Measurements from ENCODE around the gene CHPT1.

DNA sequence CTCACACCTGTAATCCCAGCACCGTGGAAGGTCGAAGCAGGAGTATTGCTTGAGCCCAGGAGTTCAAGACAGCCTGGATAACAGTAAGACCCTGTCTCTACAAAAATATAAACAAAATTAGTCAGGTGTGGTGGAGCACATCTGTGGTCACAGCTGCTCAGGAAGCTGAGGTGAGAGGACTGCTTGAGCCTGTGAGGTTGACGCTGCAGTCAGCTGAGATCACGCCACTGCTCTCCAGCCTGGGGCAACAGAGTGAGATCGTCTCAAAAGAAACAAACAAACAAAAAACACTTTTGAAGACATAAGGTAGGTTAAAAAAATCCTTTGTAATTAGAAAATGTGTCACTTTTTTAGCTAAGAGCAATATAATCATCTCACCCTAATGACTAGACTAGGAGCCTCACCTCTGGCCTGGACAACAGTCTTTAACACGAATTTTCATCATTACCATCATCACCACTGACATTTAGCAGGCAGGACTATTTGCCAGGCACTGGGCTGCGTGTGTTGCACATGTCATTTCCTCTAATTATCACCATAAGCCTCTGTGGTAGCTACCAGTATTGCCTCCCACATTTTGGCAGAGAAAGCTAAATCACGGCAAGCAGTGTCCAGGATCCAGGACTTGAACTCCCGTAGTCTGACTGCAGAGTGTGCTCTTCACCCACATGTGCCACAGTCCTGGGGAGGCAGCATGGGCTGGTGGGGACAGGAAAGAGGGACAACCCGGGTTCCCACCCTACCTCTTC is 46.5 kb downstream of the CHPT1 start:
- TF ChIP-seq, protein P1, sequence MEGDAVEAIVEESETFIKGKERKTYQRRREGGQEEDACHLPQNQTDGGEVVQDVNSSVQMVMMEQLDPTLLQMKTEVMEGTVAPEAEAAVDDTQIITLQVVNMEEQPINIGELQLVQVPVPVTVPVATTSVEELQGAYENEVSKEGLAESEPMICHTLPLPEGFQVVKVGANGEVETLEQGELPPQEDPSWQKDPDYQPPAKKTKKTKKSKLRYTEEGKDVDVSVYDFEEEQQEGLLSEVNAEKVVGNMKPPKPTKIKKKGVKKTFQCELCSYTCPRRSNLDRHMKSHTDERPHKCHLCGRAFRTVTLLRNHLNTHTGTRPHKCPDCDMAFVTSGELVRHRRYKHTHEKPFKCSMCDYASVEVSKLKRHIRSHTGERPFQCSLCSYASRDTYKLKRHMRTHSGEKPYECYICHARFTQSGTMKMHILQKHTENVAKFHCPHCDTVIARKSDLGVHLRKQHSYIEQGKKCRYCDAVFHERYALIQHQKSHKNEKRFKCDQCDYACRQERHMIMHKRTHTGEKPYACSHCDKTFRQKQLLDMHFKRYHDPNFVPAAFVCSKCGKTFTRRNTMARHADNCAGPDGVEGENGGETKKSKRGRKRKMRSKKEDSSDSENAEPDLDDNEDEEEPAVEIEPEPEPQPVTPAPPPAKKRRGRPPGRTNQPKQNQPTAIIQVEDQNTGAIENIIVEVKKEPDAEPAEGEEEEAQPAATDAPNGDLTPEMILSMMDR (IDR thresholded peaks at IDR 0.05; ENCODE audit: low read depth, low read length): no peak
- TF ChIP-seq POLR2A (IDR thresholded peaks at IDR 0.05; ENCODE audit: extremely low read depth, insufficient read length): no peak

Data from NB4 (cell line).